NCI-H187 (cell line): ENCODE data around the gene IGBP1.
"Not testable (repeated sequence)": the region's sequence is repeated elsewhere in the genome, so short reads cannot be mapped to it uniquely, and the experiment has no call there.

Source experiments
- DNase-seq, 2 experiments: peaks; one replicate each; lab custom pipeline; 2025; lab: John Stamatoyannopoulos, UW

The IGBP1 gene

GRCh38 chrX:70133303-70134115, at the start of gene IGBP1:
Gene IGBP1, plus strand, starts transcription at chrX:70133447. Its CDS starts 501 bp downstream, at chrX:70133948.
- DNase-seq: peak; percentile 55 to 69

- no peak for DNase-seq
These were observed 48.5 kb upstream of the IGBP1 start for GRCh38 chrX:70084592-70085240.

GRCh38 chrX:70087857-70088630, 45.2 kb upstream of the IGBP1 start:
- DNase-seq: no peak

GRCh38 chrX:70088751-70089150, 44.5 kb upstream of the IGBP1 start:
- DNase-seq: no peak

- no peak for DNase-seq
These were observed 43.5 kb upstream of the IGBP1 start for GRCh38 chrX:70089604-70090297.

GRCh38 chrX:70092247-70092646, 41.0 kb upstream of the IGBP1 start:
- DNase-seq: no peak

GRCh38 chrX:70096052-70096451, 37.2 kb upstream of the IGBP1 start:
- no peak for DNase-seq

GRCh38 chrX:70105229-70105628, 28.0 kb upstream of the IGBP1 start:
- no peak for DNase-seq

GRCh38 chrX:70111436-70112026, 21.7 kb upstream of the IGBP1 start:
- not testable (repeated sequence) for DNase-seq

- no peak for DNase-seq
These were observed 15.5 kb upstream of the IGBP1 start for GRCh38 chrX:70117738-70118137.

GRCh38 chrX:70123014-70123413, 10.2 kb upstream of the IGBP1 start:
- DNase-seq: not testable (repeated sequence)

- no peak for DNase-seq
These were observed 8.6 kb upstream of the IGBP1 start for GRCh38 chrX:70124678-70125077.

- DNase-seq: no peak
These were observed 5.2 kb upstream of the IGBP1 start for GRCh38 chrX:70128071-70128470.

- DNase-seq: no peak
These were observed 3.4 kb upstream of the IGBP1 start for GRCh38 chrX:70129816-70130215.

GRCh38 chrX:70132224-70132623, 1.0 kb upstream of the IGBP1 start:
- no peak for DNase-seq

- no peak for DNase-seq
These were observed 357 bp upstream of the IGBP1 start for GRCh38 chrX:70132877-70133302.

GRCh38 chrX:70134116-70134477, 850 bp downstream of the IGBP1 start:
- peak in 1 of 2 experiments; percentile 4 for DNase-seq

- no peak for DNase-seq
These were observed 5.4 kb downstream of the IGBP1 start for GRCh38 chrX:70138622-70139021.

GRCh38 chrX:70139736-70140135, 6.5 kb downstream of the IGBP1 start:
- no peak for DNase-seq

- no peak for DNase-seq
These were observed 8.1 kb downstream of the IGBP1 start for GRCh38 chrX:70141373-70141772.
